ENCODE results near the gene PLD4. TPM values are rescaled to one million over a fixed set of nuclear protein-coding genes. Genes with fewer than 3 reads are reported as not detected.

PLD4 gene
- total RNA-seq, 1 experiment from 2014 or later = 0.07 TPM

DNA sequence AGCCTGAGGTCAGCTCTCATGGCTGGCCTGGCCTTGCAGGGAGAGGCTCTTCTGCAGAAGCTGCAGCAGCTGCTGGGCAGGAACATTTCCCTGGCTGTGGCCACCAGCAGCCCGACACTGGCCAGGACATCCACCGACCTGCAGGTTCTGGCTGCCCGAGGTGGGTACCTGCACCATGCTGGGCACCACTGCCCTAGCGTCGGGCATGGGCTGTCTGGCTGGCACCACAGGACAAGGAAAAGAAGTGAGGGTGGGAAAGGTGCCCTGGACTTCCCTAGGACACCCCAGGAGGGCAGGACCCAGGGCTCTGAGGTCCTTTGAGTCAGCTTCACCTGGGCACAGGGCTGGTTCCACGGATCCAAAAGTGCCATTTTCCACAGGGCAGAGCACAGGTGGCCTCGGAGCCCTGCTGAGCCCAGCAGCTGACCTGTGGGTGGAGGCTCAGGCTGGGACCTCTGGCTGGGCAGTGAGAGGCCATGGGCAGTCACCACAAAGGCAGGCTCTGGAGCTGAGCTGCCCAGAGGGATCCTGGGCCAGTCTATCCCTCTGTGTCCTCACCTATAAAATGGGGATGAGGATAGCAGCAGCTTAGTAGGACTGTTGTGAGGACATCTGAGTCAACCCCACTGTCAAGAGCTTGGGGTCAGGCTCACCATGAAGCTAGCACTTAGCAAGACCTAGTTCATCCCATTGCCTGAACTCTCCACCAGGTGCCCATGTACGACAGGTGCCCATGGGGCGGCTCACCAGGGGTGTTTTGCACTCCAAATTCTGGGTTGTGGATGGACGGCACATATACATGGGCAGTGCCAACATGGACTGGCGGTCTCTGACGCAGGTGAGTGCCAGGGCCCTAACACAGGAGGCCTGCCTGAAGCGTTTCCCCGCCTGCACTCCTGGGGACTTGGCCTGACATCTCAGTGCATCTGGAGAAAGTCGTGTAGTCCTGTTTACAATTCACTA is 4.9 kb downstream of the PLD4 start (continued):
- TF ChIP-seq ARID4B (CRISPR knock-in tag; IDR thresholded peaks at IDR 0.05; ENCODE audit: borderline replicate concordance) (no peak), OVOL2 (CRISPR knock-in tag; IDR thresholded peaks at IDR 0.05; ENCODE audit: borderline replicate concordance) (no peak), ZNF317 (CRISPR knock-in tag; IDR thresholded peaks at IDR 0.05; ENCODE audit: borderline replicate concordance, low read depth) (no peak)
- TF ChIP-seq, protein P1, sequence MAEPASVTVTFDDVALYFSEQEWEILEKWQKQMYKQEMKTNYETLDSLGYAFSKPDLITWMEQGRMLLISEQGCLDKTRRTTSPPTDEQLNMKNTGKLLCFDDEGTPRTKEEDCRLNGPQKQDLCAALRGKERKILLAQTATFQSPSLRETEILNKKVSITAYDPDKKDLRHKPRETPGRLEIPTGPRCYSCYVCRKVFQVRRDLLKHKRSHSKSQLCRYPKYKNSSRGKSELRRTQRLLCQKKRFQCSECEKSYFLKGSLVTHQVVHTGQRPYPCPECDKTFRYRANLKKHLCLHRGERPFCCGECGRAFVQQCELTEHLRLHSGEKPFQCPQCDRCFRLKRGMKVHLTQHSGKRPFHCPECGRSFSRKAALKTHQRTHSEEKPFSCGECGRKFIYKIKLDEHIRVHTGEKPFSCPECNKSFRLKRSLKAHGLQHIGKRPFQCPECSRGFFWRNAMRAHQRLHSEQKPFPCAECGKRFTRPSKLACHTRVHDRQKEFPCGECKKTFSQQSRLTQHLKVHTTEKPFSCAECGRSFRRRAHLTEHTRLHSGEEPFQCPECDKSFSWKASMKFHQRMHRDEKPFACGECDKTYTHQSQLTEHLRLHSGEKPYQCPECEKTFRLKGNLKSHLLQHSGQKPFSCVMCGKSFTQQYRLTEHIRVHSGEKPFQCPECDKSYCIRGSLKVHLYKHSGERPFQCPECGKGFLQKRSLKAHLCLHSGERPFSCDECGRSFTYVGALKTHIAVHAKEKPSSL (CRISPR knock-in tag; conservative IDR thresholded peaks at IDR 0.05) = no peak
- TF ChIP-seq, protein P2, sequence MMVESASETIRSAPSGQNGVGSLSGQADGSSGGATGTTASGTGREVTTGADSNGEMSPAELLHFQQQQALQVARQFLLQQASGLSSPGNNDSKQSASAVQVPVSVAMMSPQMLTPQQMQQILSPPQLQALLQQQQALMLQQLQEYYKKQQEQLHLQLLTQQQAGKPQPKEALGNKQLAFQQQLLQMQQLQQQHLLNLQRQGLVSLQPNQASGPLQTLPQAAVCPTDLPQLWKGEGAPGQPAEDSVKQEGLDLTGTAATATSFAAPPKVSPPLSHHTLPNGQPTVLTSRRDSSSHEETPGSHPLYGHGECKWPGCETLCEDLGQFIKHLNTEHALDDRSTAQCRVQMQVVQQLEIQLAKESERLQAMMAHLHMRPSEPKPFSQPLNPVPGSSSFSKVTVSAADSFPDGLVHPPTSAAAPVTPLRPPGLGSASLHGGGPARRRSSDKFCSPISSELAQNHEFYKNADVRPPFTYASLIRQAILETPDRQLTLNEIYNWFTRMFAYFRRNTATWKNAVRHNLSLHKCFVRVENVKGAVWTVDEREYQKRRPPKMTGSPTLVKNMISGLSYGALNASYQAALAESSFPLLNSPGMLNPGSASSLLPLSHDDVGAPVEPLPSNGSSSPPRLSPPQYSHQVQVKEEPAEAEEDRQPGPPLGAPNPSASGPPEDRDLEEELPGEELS (CRISPR knock-in tag; IDR thresholded peaks at IDR 0.05) = no peak
- TF ChIP-seq, protein P3, sequence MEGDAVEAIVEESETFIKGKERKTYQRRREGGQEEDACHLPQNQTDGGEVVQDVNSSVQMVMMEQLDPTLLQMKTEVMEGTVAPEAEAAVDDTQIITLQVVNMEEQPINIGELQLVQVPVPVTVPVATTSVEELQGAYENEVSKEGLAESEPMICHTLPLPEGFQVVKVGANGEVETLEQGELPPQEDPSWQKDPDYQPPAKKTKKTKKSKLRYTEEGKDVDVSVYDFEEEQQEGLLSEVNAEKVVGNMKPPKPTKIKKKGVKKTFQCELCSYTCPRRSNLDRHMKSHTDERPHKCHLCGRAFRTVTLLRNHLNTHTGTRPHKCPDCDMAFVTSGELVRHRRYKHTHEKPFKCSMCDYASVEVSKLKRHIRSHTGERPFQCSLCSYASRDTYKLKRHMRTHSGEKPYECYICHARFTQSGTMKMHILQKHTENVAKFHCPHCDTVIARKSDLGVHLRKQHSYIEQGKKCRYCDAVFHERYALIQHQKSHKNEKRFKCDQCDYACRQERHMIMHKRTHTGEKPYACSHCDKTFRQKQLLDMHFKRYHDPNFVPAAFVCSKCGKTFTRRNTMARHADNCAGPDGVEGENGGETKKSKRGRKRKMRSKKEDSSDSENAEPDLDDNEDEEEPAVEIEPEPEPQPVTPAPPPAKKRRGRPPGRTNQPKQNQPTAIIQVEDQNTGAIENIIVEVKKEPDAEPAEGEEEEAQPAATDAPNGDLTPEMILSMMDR (IDR thresholded peaks at IDR 0.05) = no peak

DNA sequence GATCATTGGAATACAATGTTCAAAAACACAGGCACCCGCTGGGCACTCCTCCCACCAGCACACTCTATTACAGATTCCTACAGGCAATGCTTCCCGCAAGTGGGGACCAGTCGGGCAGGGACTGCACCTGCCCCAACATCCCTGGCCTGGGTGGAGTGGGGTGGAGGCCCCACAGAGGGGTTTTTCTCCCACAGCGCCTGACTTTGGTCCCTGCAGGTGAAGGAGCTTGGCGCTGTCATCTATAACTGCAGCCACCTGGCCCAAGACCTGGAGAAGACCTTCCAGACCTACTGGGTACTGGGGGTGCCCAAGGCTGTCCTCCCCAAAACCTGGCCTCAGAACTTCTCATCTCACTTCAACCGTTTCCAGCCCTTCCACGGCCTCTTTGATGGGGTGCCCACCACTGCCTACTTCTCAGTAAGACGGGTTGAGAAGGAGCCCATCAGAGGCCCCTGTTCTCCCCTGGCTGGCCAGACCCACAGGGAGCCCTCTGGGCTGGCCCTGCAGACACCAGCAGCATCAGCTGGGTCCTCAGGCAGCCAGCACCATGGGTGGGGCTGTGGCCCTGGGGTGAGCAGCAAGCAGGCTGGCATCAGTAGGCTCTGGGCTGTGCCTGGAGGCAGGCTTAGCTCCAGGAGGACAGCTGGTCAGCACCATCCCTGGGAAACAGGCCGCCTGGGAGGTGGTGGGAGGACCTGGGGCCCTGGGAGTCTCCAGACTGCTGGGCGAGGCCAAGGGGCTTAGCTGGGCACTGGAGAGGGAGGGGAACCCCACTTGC is 6.0 kb downstream of the PLD4 start:
- ChIA-PET CTCF (interaction anchor here (1.0 kb wide), 1 partner anchor 162 kb away, joined by 3 read pairs; no protein-coding TSS in a partner anchor), POLR2A (no interaction called here)
- no peak overlapping the region for H3K27ac Mint-ChIP-seq
- H3K9me3 Mint-ChIP-seq = no peaks in the 10 kb centered on the region
- peaks cover 55% of the 10 kb centered on the region for H3K27me3 Mint-ChIP-seq (ENCODE audit: low read depth)
- H3K4me1 Mint-ChIP-seq = no peaks in the 10 kb centered on the region
- ATAC-seq = no peak
- DNase-seq (ENCODE audit: low spot score) = peak; percentile 9
- H3K36me3 Mint-ChIP-seq = no peaks in the 10 kb centered on the region
- H3K4me3 Mint-ChIP-seq = no peak overlapping the region
- TF ChIP-seq ZNF263 (CRISPR knock-in tag; IDR thresholded peaks at IDR 0.05; ENCODE audit: low read depth) (no peak), FOXK1 (CRISPR knock-in tag; IDR thresholded peaks at IDR 0.05) (no peak), ZNF396 (CRISPR knock-in tag; IDR thresholded peaks at IDR 0.05; ENCODE audit: borderline replicate concordance) (no peak), PRRX2 (CRISPR knock-in tag; IDR thresholded peaks at IDR 0.05) (no peak), OVOL2 (CRISPR knock-in tag; IDR thresholded peaks at IDR 0.05; ENCODE audit: borderline replicate concordance) (no peak), ARID4B (CRISPR knock-in tag; IDR thresholded peaks at IDR 0.05; ENCODE audit: borderline replicate concordance) (no peak)
- TF ChIP-seq, protein P3 (IDR thresholded peaks at IDR 0.05) = no peak
- TF ChIP-seq, protein P1 (CRISPR knock-in tag; conservative IDR thresholded peaks at IDR 0.05) = no peak

Measured in WTC11 (cell line).